ENCODE measurements around the gene CCR5AS.
A peak's percentile ranks its signal among the peaks of the same experiment; 100 is the strongest.

CCR5AS gene

GRCh38 chr3:46324036-46324435 is 82.8 kb downstream of the CCR5AS start:
- no peak overlapping the region for H3K4me3 ChIP-seq (ENCODE audit: low read length)
- no peak for TF ChIP-seq ZNF274 (IDR thresholded peaks at IDR 0.05; ENCODE audit: low read depth, low read length)

DNA sequence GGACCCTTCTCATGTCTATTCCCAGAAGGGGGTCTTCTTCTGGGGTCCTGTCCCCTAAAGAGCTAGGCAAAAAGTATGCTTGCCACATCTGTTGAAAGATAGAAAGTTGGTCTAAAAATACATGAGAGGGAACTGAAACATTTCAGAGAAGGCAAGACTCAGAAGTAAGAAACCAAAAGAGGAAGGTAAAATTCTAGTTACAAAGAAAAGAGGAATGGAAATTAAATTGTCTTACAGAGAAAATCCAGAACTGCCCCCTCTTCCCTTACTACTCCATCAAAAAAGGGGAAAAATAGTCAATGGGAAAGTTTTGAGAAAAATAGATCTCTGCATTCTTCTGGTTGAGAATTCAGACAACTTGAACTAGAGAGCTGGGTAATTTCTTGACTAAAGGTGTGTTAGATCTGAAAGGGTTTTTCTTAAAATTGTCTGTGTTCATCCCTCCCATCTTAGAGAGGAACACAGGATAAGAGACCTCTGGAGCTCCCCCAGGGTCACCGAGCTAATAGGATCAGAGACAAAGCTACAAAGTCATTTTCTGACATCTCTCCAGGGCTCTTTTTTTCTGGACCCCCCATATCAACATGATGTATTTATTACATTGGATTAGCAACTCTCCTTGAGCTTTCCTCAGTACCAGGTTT is 85.3 kb downstream of the CCR5AS start:
- H3K4me3 ChIP-seq (ENCODE audit: low read length), result peak overlapping the region; percentile 33; the same call in 1 of the 2 replicates
- no peak for TF ChIP-seq ZNF274 (IDR thresholded peaks at IDR 0.05; ENCODE audit: low read depth, low read length)

DNA sequence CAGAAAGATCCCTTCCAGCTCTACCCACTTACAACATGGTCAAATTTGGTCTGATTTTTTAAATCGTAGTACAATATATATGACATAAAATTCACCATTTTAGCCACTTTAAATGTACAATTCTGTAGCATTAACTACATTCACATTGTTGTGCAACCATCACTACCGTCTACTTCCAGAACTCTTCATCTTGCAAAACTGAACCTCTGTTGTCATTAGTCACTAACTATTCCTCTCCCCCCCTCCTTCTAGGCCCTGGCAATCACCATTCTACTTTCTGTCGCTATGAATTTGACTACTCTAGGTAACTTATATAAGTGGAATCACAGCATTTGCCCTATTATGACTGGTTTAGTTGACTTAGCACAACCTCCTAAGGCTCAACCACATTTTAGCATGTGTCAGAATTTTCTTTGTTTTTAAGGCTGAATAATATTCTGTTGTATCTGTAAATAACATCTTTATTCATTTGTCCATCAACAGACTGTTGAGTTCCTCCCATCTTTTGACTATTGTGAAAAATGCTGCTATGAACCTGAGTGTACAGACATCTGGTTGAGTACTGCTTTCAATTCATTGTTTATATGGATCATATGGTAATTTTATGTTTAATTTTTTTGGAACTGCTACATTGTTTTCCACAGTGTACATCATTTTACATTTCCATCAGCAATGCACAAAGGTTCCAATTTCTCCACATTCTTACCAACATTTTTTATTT is 88.5 kb downstream of the CCR5AS start:
- no peak for TF ChIP-seq ZNF274 (IDR thresholded peaks at IDR 0.05; ENCODE audit: low read depth, low read length)
- no peak overlapping the region for H3K4me3 ChIP-seq (ENCODE audit: low read length)

GRCh38 chr3:46316206-46316605 is 90.7 kb downstream of the CCR5AS start:
- TF ChIP-seq ZNF274 (IDR thresholded peaks at IDR 0.05; ENCODE audit: low read depth, low read length), result no peak
- no peak overlapping the region for H3K4me3 ChIP-seq (ENCODE audit: low read length)

DNA sequence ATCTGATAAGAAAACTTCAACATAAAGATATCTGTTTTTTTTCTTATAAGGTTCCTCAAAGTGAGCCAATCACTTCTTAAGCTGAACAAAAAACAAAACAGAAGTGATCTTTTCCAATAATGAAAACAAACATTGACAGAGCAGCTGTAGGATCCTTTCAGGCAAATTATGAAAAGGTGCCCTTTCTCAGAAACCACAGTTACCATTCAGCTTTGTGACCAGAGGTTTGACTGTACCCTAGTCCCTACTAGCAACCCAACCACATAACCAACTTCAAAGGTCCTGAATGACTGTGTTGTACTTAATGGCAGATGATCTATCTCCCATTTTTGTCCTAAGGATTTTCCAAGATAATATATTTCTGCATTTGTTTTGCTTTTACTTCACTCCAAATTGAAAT is 92.3 kb downstream of the CCR5AS start:
- TF ChIP-seq ZNF274 (IDR thresholded peaks at IDR 0.05; ENCODE audit: low read depth, low read length), result no peak

More for the DNA sequence above, 92.3 kb downstream of the CCR5AS start:
- no peak overlapping the region for H3K4me3 ChIP-seq (ENCODE audit: low read length)
